Gastroesophageal sphincter (tissue), 3 donors: ENCODE data around the gene SRP68.

Source experiments
- CTCF ChIP-seq, 4 experiments: fragments of 200-600 bp in 2 of 4; fragments of 450-650 bp in 2 of 4; sonication (generic) in 1 of 4; IDR thresholded peaks; one replicate each; pipeline ENCODE4 v1.5.1; 2017 to 2019; ENCODE audit warnings: antibody characterized with exemption in 4 of 4, mild to moderate bottlenecking in 2 of 4, moderate library complexity in 2 of 4
- EP300 ChIP-seq: sonication (generic); formaldehyde crosslinking; IDR thresholded peaks from one replicate; pipeline ENCODE4 v1.6.1; 2017; ENCODE audit warnings: antibody characterized with exemption, mild to moderate bottlenecking
- POLR2A ChIP-seq, 2 donors: fragments of 450-650 bp; IDR thresholded peaks; one replicate each; pipeline ENCODE4 v1.6.1; 2017; ENCODE audit warnings: antibody characterized with exemption in 2 of 2, mild to moderate bottlenecking in 2 of 2, moderate library complexity in 1 of 2
- POLR2AphosphoS5 ChIP-seq: sonication (generic); formaldehyde crosslinking; IDR thresholded peaks from one replicate; pipeline ENCODE4 v1.6.1; 2017; ENCODE audit warnings: antibody characterized with exemption

GRCh38 chr17:76085066-76085730 lies 12.9 kb upstream of the SRP68 start:
- TF ChIP-seq POLR2A (IDR thresholded peaks at IDR 0.05) (no peak), EP300 (no peak), CTCF (IDR thresholded peaks at IDR 0.05) (no peak), POLR2AphosphoS5 (no peak)
